GM18526 (cell line): ENCODE measurements around the gene PHF24.

Experiments
- POLR2A ChIP-seq: IDR thresholded peaks from 3 replicates; pipeline ENCODE4 v1.6.1; 2011; ENCODE audit not compliant: insufficient read length; ENCODE audit errors: extremely low read depth

The PHF24 gene

DNA sequence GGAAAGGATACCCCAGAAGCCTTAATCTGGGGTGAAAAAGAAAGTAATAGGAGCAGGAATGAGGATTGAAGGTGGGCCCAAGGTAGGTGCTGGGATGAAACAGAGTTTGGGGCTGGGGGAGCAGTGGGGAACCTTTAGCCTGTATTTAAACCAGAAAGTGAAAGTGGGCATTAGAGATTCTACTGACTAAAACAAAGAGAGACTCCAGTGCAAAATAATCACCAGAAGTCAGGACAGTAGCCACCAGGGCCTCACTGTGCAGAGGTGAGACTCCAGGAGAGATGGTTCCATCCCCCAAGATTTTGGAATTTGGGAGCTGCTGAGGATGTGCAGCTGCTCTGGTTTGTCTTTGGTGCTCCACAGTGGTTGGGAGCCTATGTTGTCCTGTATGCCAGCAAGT lies 44.5 kb downstream of the PHF24 start:
- no peak for TF ChIP-seq POLR2A

DNA sequence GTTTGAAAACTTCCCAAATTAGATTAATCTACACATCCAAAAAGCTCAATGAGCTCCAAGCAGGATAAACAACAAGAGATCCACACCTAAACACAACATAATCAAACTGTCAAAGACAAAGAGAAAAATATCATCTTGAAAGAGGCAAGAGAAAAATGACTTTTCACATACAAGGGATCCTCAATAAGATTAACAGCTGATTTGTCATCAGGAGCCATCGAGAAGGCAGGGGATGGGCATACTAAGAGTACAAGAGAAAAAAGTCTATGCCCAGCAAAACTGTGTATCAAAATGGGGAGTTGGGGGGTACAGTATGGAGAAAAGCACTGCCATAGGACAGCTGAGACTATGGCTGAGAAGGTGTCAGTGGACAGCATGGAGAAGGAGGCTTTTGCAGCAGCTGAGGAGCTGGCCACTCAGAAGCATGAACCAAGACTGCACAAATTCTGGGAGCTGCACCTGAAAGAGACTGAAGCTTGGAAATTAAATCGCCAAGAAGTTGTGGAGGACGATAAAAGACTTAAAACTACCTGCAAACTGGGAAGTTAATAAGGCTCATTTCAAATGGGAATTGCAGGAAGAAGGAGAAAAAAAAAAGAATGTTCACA lies 52.4 kb downstream of the PHF24 start:
- TF ChIP-seq POLR2A = no peak

DNA sequence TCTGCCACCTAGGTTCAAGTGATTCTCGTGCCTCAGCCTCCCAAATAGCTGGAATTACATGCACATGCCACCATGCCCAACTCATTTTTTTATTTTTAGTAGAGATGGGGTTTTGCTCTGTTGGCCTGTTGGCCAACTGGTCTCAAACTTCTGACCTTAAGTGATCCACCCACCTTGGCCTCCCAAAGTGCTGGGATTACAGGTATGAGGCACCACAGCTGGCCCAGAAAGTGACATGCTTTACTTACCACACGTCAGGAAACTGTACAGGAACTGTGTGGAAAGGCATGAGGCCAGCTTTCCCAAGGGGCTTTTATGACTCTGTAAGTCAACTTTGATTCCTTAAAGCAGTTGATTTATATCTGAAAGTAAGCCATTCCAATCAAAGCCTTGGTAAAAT lies 56.4 kb downstream of the PHF24 start:
- no peak for TF ChIP-seq POLR2A

DNA sequence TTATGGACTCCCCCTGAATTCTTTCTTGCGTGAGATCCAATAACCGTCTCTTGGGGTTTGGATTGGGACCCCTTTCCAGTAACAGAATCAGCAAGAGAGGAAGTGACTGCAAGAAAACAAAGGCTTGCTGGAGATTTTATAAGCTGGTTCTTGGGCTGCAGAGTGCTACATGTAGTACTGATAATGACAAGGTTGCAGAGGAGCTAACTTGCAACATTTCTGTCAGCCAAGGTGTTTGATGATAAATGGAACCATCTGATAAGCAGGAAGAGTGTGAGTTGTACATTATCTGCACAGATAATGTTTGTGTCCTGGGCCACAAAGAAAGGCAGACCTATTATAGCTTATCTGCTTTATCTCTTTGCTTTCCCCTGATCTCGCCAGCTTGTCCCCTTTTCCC lies 68.6 kb downstream of the PHF24 start:
- no peak for TF ChIP-seq POLR2A

DNA sequence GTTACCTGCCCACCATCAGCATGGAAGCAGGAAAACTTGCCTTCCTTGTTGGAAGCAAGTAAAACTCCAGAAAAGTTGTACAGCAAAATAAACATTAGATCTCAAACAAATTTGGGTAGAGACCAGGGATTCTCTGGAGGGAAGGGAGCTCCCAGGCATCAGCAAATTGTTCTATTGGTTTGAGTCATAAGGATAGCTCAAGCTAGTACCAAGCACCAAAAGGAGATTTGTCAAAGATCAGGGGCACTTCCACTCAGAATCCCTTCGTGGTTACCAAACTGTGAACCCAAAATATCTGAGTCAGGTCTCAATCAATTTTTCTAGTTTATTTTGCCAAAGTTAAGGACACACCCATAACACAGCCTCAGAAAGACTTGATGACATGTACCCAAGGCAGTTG lies 69.3 kb downstream of the PHF24 start:
- TF ChIP-seq POLR2A = no peak

DNA sequence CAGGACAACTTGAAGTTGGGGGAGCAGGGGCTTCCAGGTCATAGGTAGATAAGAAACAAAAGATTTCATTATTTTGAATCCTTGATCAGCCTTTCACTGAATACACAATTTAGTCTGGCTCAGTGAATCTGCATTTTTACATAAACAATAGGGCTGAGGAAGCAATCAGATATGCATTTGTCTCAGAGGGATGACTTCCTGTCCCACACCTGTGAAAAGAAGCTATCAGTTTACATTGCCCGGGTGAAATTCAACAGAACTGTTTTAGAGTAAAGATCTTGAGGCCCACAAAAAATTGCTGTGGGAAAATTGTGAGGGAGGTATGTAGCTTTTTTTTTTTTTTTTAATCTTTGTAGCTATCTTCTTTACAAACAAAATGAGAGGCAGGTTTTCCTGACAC lies 69.8 kb downstream of the PHF24 start:
- no peak for TF ChIP-seq POLR2A

DNA sequence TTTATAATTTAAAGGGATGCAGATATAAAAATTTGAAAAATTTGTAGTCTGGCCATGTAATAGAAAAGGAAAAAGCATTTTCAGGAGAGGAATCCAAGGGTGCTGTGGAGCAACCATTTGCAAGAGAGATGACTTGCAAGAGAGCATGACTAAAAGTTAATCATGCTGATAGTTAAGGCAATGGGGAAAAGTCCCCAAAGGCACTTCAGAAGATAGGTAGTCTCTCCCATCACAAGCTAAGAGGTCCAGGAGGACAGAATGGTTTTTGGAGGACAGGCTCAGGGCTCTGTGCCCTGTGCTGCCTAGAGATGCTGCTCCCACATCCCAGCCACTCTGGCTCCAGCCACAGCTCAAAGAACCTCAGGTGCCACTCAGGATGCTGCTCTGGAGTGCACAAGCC lies 70.3 kb downstream of the PHF24 start:
- no peak for TF ChIP-seq POLR2A

DNA sequence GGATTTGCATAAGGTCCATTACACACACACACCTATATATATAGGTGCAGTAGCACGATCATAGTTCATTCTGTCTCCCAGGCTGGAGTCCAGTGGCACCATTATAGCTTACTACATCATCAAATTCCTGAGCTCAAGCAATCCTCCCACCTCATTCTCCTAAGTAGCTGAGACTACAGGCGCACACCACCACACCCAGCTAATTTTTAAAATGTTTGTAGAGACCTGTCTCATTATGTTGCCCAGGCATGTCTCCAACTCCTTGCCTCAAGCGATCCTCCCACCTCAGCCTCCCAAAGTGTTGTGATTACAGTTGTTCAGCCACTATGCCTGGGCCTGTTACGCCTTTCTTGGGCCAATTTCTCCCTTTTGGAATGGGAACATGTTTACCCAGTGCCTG lies 71.2 kb downstream of the PHF24 start:
- TF ChIP-seq POLR2A = no peak

DNA sequence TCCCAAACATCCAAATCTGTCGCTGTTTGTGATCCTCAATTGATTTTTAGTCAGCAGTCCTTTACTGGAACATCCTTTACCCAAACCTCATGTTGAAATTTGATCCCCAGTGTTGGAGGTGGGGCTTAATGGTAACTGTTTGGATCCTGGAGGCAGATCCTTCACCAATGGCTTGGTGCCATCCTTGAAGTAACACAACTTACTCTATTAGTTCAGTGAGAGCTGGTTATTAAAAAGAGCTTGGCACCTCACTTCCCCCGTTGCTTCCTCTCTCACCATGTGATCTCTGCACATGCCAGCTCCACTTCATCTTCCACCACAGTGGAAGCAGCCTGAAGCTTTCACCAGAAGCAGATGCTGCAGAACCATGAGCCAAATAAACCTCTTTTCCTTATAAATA lies 71.8 kb downstream of the PHF24 start:
- TF ChIP-seq POLR2A = no peak
